ENCODE measurements around the gene ABCB9. TPM values are rescaled to one million over a fixed set of nuclear protein-coding genes. Genes with fewer than 3 reads are reported as not detected.
"Not testable (repeated sequence)": the region's sequence is repeated elsewhere in the genome, so short reads cannot be mapped to it uniquely, and the experiment has no call there.

Gene ABCB9
- total RNA-seq (1 to 10 TPM; 1.6 to 3.8 (median 2.8) TPM), polyA plus RNA-seq (1 to 10 TPM; 1.2 to 5.3 (median 3.5) TPM)

DNA sequence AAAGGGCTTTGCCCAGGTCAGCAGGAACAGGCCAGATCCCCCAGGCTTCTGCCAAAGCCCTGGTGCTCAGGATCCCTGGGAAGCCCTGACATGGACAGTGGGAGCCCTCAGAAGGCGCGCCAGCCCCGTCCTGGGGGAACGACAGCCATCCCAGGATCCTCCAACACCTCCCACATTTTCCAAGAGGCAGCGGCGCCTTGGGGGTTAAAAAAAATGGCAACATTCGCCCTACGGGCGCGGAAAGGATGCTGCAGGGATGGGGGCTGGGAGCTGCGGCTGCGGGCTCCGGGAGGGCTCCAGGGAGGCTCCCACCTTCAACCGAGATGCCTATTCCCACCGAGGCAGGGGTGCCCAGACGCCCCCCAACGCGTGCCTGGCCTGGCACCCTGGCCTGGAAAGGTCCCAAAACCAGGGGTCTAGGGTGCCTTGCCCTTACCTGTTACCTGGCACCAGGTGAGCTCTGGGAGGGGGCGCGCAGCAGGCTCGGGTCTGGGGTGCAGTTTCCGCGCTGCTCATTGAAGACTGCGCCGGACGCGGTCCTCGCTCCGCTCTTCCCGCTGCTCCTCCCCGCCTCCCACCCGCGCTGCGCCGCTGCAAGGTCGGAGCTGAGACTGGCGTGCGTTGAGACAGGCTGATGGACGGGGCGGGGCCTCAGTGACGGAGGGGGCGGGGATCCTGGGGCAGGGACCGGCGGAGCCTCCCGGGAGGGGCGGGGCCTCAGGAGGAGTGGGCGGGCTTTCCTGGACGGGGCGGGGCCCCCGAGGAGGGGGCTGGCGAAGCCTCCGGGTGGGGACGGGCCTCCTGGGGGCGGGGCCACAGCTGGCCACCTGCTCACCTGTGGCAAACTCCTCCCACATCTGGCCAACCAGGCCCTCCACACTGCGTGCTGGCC lies at the start of gene ABCB9:
Gene ABCB9 (minus strand): TSS at position 613 of the 892 bp plus-strand sequence. CDS start 6,228 bp downstream, outside the sequence.
- Histone ChIP-seq H3K36me3 (no peaks in the 10 kb centered on the region), H3K4me1 (peaks cover 0 to 40% (median 30%) of the 10 kb centered on the region in 4 donors), H3K4me3 (peak within 1 kb of the TSS; percentile 39 to 61 (median 56)), H3K27me3 (no peaks in the 10 kb centered on the region), H3K9me3 (no peaks in the 10 kb centered on the region), H3K27ac (peak within 1 kb of the TSS; percentile 57 to 73 (median 66))
- intact Hi-C loops (cut with DNase I) = loop anchor here (5.0 kb wide), 1 partner anchor 69 kb away; the partner anchor contains the start of gene VPS37B
- TF ChIP-seq, protein P1, sequence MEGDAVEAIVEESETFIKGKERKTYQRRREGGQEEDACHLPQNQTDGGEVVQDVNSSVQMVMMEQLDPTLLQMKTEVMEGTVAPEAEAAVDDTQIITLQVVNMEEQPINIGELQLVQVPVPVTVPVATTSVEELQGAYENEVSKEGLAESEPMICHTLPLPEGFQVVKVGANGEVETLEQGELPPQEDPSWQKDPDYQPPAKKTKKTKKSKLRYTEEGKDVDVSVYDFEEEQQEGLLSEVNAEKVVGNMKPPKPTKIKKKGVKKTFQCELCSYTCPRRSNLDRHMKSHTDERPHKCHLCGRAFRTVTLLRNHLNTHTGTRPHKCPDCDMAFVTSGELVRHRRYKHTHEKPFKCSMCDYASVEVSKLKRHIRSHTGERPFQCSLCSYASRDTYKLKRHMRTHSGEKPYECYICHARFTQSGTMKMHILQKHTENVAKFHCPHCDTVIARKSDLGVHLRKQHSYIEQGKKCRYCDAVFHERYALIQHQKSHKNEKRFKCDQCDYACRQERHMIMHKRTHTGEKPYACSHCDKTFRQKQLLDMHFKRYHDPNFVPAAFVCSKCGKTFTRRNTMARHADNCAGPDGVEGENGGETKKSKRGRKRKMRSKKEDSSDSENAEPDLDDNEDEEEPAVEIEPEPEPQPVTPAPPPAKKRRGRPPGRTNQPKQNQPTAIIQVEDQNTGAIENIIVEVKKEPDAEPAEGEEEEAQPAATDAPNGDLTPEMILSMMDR (IDR thresholded peaks at IDR 0.05) = no peak
- TF ChIP-seq POLR2AphosphoS5 (IDR thresholded peaks at IDR 0.05) (peak; percentile 33 to 83 (median 64)), POLR2A (IDR thresholded peaks at IDR 0.05) (peak in 1 of 2 donors; percentile 40), EP300 (IDR thresholded peaks at IDR 0.05) (no peak)
- 3 to 5% methylated on average over 55 of the region's 55 CpGs for WGBS, 2 donors
- DNase-seq = peak; percentile 95

DNA sequence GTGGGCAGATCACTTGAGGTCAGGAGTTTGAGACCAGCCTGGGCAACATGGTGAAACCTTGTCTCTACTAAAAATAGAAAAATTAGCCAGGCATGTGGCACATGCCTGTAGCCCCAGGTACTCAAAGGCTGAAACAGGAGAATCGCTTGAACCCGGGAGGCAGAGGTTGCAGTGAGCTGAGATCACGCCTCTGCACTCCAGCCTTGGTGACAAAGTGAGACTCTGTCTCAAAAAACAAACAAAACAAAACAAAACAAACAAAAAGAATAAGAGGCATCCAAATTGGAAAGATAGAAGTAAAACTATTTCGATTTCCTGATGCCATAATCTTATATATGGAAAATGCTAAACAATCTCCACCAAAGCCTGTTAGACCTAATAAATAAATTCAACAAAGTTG lies 48.2 kb upstream of the ABCB9 start:
- H3K4me1 ChIP-seq; DNase-seq; H3K4me3 ChIP-seq; H3K9me3 ChIP-seq; H3K27ac ChIP-seq; H3K27me3 ChIP-seq; intact Hi-C loops (cut with DNase I): not testable (repeated sequence)
- peaks cover 1 to 35% (median 5%) of the 10 kb centered on the region in 4 donors for H3K36me3 ChIP-seq
- 96 to 97% methylated on average over 4 of the region's 4 CpGs for WGBS, 2 donors

DNA sequence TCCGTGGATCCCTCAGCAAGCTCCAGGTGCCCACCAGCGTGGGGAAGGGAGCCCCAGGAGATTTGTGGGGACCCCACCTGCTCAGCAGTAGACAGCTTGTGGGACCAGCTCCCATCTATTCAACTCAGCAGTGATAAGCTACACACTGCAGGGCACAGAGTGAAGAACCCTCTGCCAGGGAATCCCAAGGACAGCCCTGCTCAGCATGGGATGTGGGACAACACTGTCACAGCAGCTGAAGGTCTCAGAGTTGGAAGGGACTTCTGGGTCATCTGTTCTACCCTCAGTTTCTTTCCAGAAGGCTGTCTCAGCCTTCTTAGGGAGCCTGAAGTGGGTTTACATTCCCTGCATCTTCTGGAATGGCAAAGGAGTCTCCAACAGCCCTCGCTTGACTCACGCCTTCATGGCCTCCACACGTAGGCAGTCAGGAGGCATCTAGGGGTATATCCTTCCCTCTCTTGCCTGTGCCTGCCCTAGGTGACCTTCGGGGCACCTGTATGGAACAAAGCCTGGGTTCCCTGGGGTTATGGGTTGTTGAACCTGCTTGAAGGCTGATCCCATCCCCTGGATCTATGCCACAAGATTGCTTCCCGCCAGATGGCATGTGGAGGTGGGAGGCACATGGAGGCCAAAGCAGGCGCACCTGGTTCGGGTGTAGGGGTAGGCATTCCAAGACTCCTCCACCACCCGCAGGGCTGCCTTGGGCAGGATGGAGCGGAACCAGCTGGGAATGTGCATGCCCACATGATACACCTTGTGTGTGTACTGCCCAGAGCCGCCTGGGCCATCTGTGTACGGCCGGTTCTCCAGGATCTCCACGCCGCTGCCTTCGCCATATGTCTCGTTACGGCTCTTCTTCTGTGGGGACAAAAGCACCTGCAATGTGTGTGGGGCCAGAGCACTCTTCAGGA lies 47.2 kb upstream of the ABCB9 start:
- Histone ChIP-seq H3K27ac (no peak overlapping the region), H3K4me3 (no peak overlapping the region), H3K4me1 (no peaks in the 10 kb centered on the region), H3K36me3 (peaks cover 6 to 45% (median 10%) of the 10 kb centered on the region in 4 donors), H3K27me3 (no peaks in the 10 kb centered on the region), H3K9me3 (no peaks in the 10 kb centered on the region)
- 95 to 96% methylated on average over 19 of the region's 19 CpGs for WGBS, 2 donors
- no peak for DNase-seq
- TF ChIP-seq POLR2AphosphoS5 (IDR thresholded peaks at IDR 0.05) (no peak), POLR2A (IDR thresholded peaks at IDR 0.05) (no peak), EP300 (IDR thresholded peaks at IDR 0.05) (no peak)
- TF ChIP-seq, protein P1 (IDR thresholded peaks at IDR 0.05) = no peak
- intact Hi-C loops (cut with DNase I) = no loop called here

DNA sequence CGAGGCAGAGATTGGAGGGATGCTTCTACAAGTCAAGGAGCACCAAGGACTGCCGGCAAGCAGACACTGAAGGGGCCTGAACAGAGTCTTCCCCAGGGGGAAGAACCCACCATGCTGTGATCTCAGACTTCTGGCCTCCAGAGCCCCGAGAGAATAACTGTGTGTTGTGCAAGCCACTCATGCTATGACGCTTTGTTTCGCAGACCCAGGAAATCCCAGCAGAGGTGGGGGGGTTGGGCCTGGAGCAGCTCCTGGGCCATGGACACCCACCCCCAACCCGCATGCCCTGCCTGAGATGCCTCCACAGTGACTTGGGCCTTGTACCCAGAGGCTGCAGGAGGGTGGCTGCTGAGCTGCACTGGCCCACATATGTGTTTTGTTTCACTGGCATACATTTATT lies 45.4 kb upstream of the ABCB9 start:
- 92 to 93% methylated on average over 6 of the region's 6 CpGs for WGBS, 2 donors
- intact Hi-C loops (cut with DNase I) = no loop called here
- Histone ChIP-seq H3K27me3 (no peaks in the 10 kb centered on the region), H3K27ac (no peak overlapping the region), H3K4me3 (no peak overlapping the region), H3K9me3 (no peaks in the 10 kb centered on the region), H3K4me1 (no peaks in the 10 kb centered on the region), H3K36me3 (peaks cover 12 to 61% (median 16%) of the 10 kb centered on the region in 4 donors)
- TF ChIP-seq POLR2AphosphoS5 (IDR thresholded peaks at IDR 0.05) (no peak), POLR2A (IDR thresholded peaks at IDR 0.05) (no peak)
- TF ChIP-seq, protein P1 (IDR thresholded peaks at IDR 0.05) = no peak
- no peak for DNase-seq

- H3K36me3 ChIP-seq = peaks cover 12 to 66% (median 16%) of the 10 kb centered on the region in 4 donors
- H3K4me1 ChIP-seq = no peaks in the 10 kb centered on the region
- intact Hi-C loops (cut with DNase I) = no loop called here
- no peak for DNase-seq
- H3K9me3 ChIP-seq = no peaks in the 10 kb centered on the region
- WGBS, 2 donors = 93% methylated on average over 4 of the region's 4 CpGs
- no peak for TF ChIP-seq POLR2AphosphoS5 (IDR thresholded peaks at IDR 0.05)
- TF ChIP-seq, protein P1 (IDR thresholded peaks at IDR 0.05) = no peak
- TF ChIP-seq POLR2A (IDR thresholded peaks at IDR 0.05) = no peak
- no peak for TF ChIP-seq EP300 (IDR thresholded peaks at IDR 0.05)
- H3K27me3 ChIP-seq = no peaks in the 10 kb centered on the region
- no peak overlapping the region for H3K4me3 ChIP-seq
- no peak overlapping the region for H3K27ac ChIP-seq
Measured at GRCh38 chr12:123010681-123011080, 44.4 kb upstream of the ABCB9 start.

All from sigmoid colon (tissue), 7 donors.